SJCRH30 (cell line): ENCODE measurements around the gene TEX101. TPM values are rescaled to one million over a fixed set of nuclear protein-coding genes. Genes with fewer than 3 reads are reported as not detected.

Experiments used
- DNase-seq, 2 experiments: peaks; one replicate each; pipeline ENCODE4 v3.0.0-alpha.2; 2015 to 2020
- H3K27ac ChIP-seq: fragments of 250-450 bp; sonication (Bioruptor Pico); 2 replicates; pipeline ENCODE4 v1.5.1; 2020; ENCODE audit warnings: mild to moderate bottlenecking, moderate library complexity
- H3K27me3 ChIP-seq: fragments of 250-450 bp; sonication (Bioruptor Pico); 2 replicates; pipeline ENCODE4 v1.5.1; 2020; ENCODE audit warnings: mild to moderate bottlenecking, moderate library complexity
- H3K36me3 ChIP-seq: fragments of 250-450 bp; sonication (Bioruptor Pico); 2 replicates; pipeline ENCODE4 v1.5.1; 2020; ENCODE audit warnings: mild to moderate bottlenecking, moderate library complexity
- H3K4me1 ChIP-seq: fragments of 250-450 bp; sonication (Bioruptor Pico); 2 replicates; pipeline ENCODE4 v1.5.1; 2020; ENCODE audit warnings: mild to moderate bottlenecking, moderate library complexity
- H3K4me3 ChIP-seq: fragments of 250-450 bp; sonication (Bioruptor Pico); 2 replicates; pipeline ENCODE4 v1.5.1; 2020; ENCODE audit warnings: mild to moderate bottlenecking, moderate library complexity
- H3K9me3 ChIP-seq: fragments of 250-450 bp; sonication (Bioruptor Pico); replicated peaks from 2 replicates; pipeline ENCODE4 v1.5.1; 2020; ENCODE audit warnings: mild to moderate bottlenecking, moderate library complexity
- total RNA-seq: library from RNA; depleted of rRNA; stranded (reverse); fragments of >200 nt; shearing (Covaris generic); gene quantifications from 2 replicates; pipeline ENCODE4 v1.2.3, GENCODE V29; 2014

The TEX101 gene
- total RNA-seq, 1 experiment from 2014 or later, result not detected

GRCh38 chr19:43395561-43395960 lies 19.1 kb upstream of the TEX101 start:
- Histone ChIP-seq H3K4me1 (no peaks in the 10 kb centered on the region), H3K9me3 (no peaks in the 10 kb centered on the region), H3K27me3 (no peaks in the 10 kb centered on the region; the same call in 1 of the 2 replicates), H3K27ac (no peak overlapping the region), H3K4me3 (no peak overlapping the region), H3K36me3 (no peaks in the 10 kb centered on the region)
- DNase-seq, result no peak

DNA sequence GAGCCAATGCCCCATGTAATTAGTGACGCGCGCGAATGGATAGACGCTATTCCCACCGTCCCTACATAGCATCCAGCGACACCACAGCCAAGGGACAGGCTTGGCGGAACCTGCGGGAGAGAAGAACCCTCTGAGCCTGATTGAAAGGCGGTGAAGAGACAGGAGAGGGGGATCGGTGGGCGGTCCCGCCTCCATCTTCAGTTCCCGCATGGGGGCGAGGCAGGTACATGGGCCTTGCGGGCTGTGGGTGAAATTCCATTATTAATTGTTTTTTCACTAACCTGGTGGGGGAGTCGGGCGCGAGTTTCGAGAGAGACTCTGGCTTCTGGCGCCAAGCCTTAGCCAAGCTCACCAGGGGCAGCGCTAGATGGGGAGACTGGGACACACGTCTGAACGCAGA lies 8.4 kb upstream of the TEX101 start:
- no peaks in the 10 kb centered on the region for H3K9me3 ChIP-seq
- H3K27me3 ChIP-seq, result no peaks in the 10 kb centered on the region
- no peak for DNase-seq
- no peak overlapping the region for H3K27ac ChIP-seq
- no peaks in the 10 kb centered on the region for H3K4me1 ChIP-seq
- H3K4me3 ChIP-seq, result no peak overlapping the region
- H3K36me3 ChIP-seq, result no peaks in the 10 kb centered on the region

GRCh38 chr19:43407416-43408005 lies 7.2 kb upstream of the TEX101 start:
- no peak overlapping the region for H3K27ac ChIP-seq
- no peak overlapping the region for H3K4me3 ChIP-seq
- H3K4me1 ChIP-seq, result no peaks in the 10 kb centered on the region
- no peaks in the 10 kb centered on the region for H3K9me3 ChIP-seq
- no peaks in the 10 kb centered on the region for H3K36me3 ChIP-seq
- no peaks in the 10 kb centered on the region for H3K27me3 ChIP-seq
- DNase-seq, result no peak

DNA sequence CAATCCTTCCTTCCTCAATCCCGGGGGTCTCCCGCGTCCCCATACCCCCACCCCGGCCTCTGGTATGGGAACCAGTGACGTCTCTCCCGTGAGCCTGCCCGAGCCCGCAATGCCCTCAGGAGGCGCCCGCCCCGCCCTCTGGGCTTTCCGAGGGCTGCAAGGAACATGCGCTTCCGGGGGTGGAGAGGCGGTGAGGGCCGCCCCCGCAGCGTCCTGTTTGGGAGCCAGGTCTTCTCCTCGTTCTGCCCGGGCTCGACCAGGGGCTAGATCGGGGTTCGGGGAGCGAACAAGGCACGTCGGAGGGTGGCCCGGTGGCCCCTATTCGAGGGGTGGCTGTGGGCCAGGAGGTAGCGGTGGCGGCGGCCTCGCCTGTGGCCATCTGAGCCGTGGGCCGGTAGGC lies 6.6 kb upstream of the TEX101 start:
- DNase-seq, result no peak
- Histone ChIP-seq H3K4me1 (no peaks in the 10 kb centered on the region), H3K9me3 (no peaks in the 10 kb centered on the region), H3K4me3 (no peak overlapping the region), H3K27ac (no peak overlapping the region), H3K36me3 (no peaks in the 10 kb centered on the region), H3K27me3 (no peaks in the 10 kb centered on the region)

GRCh38 chr19:43409415-43409814 lies 5.3 kb upstream of the TEX101 start:
- Histone ChIP-seq H3K4me1 (no peaks in the 10 kb centered on the region), H3K27me3 (no peaks in the 10 kb centered on the region), H3K4me3 (no peak overlapping the region), H3K36me3 (no peaks in the 10 kb centered on the region), H3K9me3 (no peaks in the 10 kb centered on the region), H3K27ac (no peak overlapping the region)
- DNase-seq, result no peak

DNA sequence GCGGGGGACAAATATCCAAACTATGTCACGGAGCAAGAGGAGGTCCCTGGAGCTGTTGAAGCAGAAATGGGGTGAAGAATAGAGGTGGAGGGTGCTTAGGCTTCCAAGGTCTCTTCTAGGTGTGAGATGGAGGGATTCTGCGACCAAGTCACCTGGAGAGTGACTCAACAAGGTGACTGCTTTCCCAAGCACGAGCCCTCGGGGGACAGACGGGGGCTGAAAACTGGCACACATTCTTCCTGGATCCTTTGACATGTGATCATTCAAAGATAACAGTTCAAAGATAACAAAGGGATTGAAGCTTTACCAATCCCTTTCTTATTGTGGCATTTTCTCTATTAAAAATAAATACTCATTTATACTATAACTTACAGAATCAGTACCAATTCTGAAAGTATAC lies 2.2 kb upstream of the TEX101 start:
- Histone ChIP-seq H3K4me3 (no peak overlapping the region), H3K27ac (no peak overlapping the region), H3K36me3 (no peaks in the 10 kb centered on the region), H3K9me3 (no peaks in the 10 kb centered on the region), H3K27me3 (no peaks in the 10 kb centered on the region), H3K4me1 (no peaks in the 10 kb centered on the region)
- no peak for DNase-seq

GRCh38 chr19:43416951-43417623 lies 2.4 kb downstream of the TEX101 start:
- no peak overlapping the region for H3K27ac ChIP-seq
- no peaks in the 10 kb centered on the region for H3K4me1 ChIP-seq
- no peak for DNase-seq
- H3K36me3 ChIP-seq, result no peaks in the 10 kb centered on the region
- no peaks in the 10 kb centered on the region for H3K27me3 ChIP-seq
- H3K4me3 ChIP-seq, result no peak overlapping the region
- H3K9me3 ChIP-seq, result no peaks in the 10 kb centered on the region

GRCh38 chr19:43420954-43421353 lies 6.3 kb downstream of the TEX101 start:
- H3K9me3 ChIP-seq, result no peaks in the 10 kb centered on the region
- DNase-seq, result no peak
- H3K4me1 ChIP-seq, result no peaks in the 10 kb centered on the region
- no peak overlapping the region for H3K4me3 ChIP-seq
- H3K27ac ChIP-seq, result no peak overlapping the region
- H3K27me3 ChIP-seq, result no peaks in the 10 kb centered on the region
- no peaks in the 10 kb centered on the region for H3K36me3 ChIP-seq

DNA sequence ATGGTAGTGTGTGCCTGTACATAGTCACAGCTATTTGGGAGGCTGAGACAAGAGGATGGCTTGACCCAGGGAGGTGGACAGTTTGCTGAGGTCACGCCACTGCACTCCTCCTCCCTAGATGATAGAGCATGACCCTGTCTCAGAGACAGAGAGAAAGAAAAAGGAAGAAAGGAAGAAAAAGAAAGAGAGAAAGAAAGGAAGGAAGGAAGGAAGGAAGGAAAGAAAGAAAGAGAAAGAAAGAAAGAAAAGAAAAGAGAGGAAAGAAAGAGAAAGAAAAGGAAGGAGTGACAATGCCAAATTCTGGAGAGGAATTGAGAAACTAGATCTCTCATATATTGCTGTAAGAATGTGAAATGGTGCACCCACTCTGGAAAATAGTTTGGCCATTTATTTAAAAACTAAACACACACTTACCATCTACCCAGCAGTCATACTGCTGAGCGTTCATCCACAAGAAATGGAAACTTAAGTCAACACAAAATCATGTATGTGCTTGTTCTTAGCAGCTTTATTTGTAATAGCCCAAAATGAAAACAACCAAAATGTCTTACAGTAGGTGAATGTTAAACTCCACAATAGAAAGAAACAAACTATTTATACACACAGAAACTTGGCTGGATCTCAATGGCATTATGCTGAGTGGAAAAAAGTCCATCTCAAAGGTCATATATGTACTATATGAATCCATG lies 7.5 kb downstream of the TEX101 start:
- Histone ChIP-seq H3K4me1 (no peaks in the 10 kb centered on the region), H3K4me3 (no peak overlapping the region), H3K36me3 (no peaks in the 10 kb centered on the region), H3K27me3 (no peaks in the 10 kb centered on the region), H3K27ac (no peak overlapping the region), H3K9me3 (no peaks in the 10 kb centered on the region)
- DNase-seq, result no peak

- Histone ChIP-seq H3K4me3 (no peak overlapping the region), H3K4me1 (no peaks in the 10 kb centered on the region), H3K36me3 (no peaks in the 10 kb centered on the region), H3K9me3 (no peaks in the 10 kb centered on the region), H3K27ac (no peak overlapping the region), H3K27me3 (no peaks in the 10 kb centered on the region)
- no peak for DNase-seq
Measured at GRCh38 chr19:43422689-43423066, 8.0 kb downstream of the TEX101 start.

GRCh38 chr19:43423779-43424178 lies 9.1 kb downstream of the TEX101 start:
- Histone ChIP-seq H3K27ac (no peak overlapping the region), H3K36me3 (no peaks in the 10 kb centered on the region), H3K4me3 (no peak overlapping the region), H3K4me1 (no peaks in the 10 kb centered on the region), H3K27me3 (no peaks in the 10 kb centered on the region), H3K9me3 (no peaks in the 10 kb centered on the region)
- DNase-seq, result no peak

GRCh38 chr19:43425567-43426392 lies 11.1 kb downstream of the TEX101 start:
- no peak overlapping the region for H3K4me3 ChIP-seq
- no peaks in the 10 kb centered on the region for H3K36me3 ChIP-seq
- H3K9me3 ChIP-seq, result no peaks in the 10 kb centered on the region
- no peaks in the 10 kb centered on the region for H3K27me3 ChIP-seq
- no peaks in the 10 kb centered on the region for H3K4me1 ChIP-seq
- DNase-seq, result no peak
- H3K27ac ChIP-seq, result no peak overlapping the region

DNA sequence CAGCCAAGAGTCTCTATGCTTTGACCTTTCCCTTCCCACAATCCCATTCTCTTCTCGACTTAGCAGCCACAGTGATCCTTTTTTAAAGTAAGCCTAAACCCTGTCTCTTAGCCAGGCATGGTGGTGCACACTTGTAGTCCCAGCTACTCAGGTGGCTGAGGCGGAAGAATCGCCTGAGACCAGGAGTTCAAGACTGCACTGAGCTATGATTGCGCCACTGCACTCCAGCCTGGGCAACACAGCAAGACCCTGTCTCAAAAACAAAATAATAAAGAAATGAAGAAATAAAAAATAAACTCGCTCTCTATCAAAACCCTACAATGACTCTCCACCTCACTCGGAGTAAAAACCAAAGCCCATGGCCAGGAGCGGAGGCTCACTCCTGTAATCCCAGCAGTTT lies 14.7 kb downstream of the TEX101 start:
- H3K4me1 ChIP-seq, result no peaks in the 10 kb centered on the region
- H3K4me3 ChIP-seq, result no peak overlapping the region
- H3K27me3 ChIP-seq, result no peaks in the 10 kb centered on the region
- DNase-seq, result no peak
- H3K36me3 ChIP-seq, result no peaks in the 10 kb centered on the region
- no peak overlapping the region for H3K27ac ChIP-seq
- H3K9me3 ChIP-seq, result no peaks in the 10 kb centered on the region

DNA sequence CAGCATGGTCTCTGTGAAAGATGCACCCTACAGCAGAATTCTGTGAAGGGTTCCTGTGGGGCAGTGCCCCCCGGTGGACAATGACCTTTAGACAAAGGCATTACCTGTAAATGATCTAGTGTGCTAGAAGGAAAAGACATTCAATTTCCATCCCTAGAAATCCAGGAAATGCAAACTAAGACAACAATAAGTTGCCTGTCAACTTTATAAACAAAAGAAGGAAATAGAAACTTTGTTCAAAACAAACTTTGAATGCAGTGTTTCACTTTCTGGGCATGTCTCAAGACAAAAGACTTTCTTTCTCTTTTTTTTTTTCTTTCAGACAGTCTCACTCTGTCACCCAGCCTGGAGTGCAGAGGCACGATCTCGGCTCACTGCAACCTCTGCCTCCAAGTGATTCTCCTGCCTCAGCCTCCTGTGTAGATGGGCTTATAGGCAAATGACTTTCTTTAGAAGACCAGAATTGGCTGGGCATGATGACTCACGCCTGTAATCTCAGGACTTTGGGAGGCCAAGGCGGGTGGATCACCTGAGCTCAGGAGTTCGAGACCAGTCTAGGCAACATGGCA lies 15.5 kb downstream of the TEX101 start:
- Histone ChIP-seq H3K27me3 (no peaks in the 10 kb centered on the region), H3K4me3 (no peak overlapping the region), H3K4me1 (no peaks in the 10 kb centered on the region), H3K36me3 (no peaks in the 10 kb centered on the region), H3K9me3 (no peaks in the 10 kb centered on the region), H3K27ac (no peak overlapping the region)
- no peak for DNase-seq

DNA sequence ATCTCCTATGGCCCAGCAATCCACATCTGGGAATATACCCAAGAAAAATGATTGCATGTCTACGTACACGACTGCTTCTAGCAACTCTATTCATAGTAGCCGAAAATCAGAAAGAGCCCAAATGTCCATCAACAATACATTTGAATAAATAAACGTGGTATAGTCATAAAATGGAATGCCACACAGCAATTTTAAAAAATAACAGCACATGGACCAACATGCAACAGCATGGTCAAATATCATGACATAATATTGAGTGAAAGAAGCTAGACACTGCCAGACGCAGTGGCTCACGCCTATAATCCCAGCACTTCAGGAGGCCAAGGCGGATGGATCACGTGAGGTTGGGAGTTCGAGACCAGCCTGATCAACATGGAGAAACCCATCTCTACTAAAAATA lies 16.3 kb downstream of the TEX101 start:
- no peaks in the 10 kb centered on the region for H3K4me1 ChIP-seq
- no peak overlapping the region for H3K27ac ChIP-seq
- H3K36me3 ChIP-seq, result no peaks in the 10 kb centered on the region
- H3K9me3 ChIP-seq, result no peaks in the 10 kb centered on the region
- no peak for DNase-seq
- H3K4me3 ChIP-seq, result no peak overlapping the region
- no peaks in the 10 kb centered on the region for H3K27me3 ChIP-seq
